ENCODE results near the gene FBXW7.

FBXW7 gene, protein sequence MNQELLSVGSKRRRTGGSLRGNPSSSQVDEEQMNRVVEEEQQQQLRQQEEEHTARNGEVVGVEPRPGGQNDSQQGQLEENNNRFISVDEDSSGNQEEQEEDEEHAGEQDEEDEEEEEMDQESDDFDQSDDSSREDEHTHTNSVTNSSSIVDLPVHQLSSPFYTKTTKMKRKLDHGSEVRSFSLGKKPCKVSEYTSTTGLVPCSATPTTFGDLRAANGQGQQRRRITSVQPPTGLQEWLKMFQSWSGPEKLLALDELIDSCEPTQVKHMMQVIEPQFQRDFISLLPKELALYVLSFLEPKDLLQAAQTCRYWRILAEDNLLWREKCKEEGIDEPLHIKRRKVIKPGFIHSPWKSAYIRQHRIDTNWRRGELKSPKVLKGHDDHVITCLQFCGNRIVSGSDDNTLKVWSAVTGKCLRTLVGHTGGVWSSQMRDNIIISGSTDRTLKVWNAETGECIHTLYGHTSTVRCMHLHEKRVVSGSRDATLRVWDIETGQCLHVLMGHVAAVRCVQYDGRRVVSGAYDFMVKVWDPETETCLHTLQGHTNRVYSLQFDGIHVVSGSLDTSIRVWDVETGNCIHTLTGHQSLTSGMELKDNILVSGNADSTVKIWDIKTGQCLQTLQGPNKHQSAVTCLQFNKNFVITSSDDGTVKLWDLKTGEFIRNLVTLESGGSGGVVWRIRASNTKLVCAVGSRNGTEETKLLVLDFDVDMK

GRCh38 chr4:152535903-152536544 is at the start of gene FBXW7:
TSS of gene FBXW7 (minus strand) at chr4:152536092. CDS start at chr4:152411803, 124,289 bp downstream.
- H3K36me3 ChIP-seq (ENCODE audit: insufficient read depth, low read depth, low read length): peaks cover 16% of the 10 kb centered on the region
- H3K9ac ChIP-seq (ENCODE audit: low read depth, low read length): peak within 1 kb of the TSS; percentile 99

DNA sequence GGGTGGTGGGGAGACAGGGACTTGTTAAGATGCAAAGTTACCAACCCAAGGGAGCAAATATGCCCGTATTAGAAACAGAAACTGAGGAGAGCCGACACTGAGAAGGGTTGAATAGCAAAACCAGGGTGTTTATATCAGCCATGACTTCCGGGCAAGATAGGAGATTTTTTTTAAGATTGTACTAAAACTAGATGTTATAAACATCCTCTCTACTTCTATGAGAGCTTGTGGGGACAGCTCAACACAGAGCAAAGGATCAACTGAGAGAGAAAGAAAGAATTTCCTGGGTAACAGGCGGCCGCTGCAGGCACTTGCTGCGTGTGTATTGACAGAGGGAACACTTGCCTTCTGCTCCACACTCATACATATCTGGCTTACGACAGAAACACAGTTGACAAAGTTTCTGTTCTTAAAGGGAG is 49.1 kb upstream of the FBXW7 start:
- H3K36me3 ChIP-seq (ENCODE audit: insufficient read depth, low read depth, low read length): no peaks in the 10 kb centered on the region
- no peaks in the 10 kb centered on the region for H3K4me1 ChIP-seq (ENCODE audit: insufficient read depth, low read length)
- H3K27ac ChIP-seq (ENCODE audit: low read length): no peak overlapping the region
- no peak overlapping the region for H3K9ac ChIP-seq (ENCODE audit: low read depth, low read length)
- H3K4me3 ChIP-seq (ENCODE audit: low read length): no peak overlapping the region
- peaks cover 8% of the 10 kb centered on the region; the same call in 1 of the 2 replicates for H3K9me3 ChIP-seq (ENCODE audit: insufficient read depth, low read depth, low read length)
- no peaks in the 10 kb centered on the region for H3K27me3 ChIP-seq (ENCODE audit: insufficient read depth, low read length)

More at GRCh38 chr4:152535903-152536544, at the start of gene FBXW7:
- Histone ChIP-seq H3K27me3 (ENCODE audit: insufficient read depth, low read length) (peaks cover 8% of the 10 kb centered on the region; the same call in 1 of the 2 replicates), H3K27ac (ENCODE audit: low read length) (peak within 1 kb of the TSS; percentile 100), H3K4me1 (ENCODE audit: insufficient read depth, low read length) (peaks cover 18% of the 10 kb centered on the region), H3K9me3 (ENCODE audit: insufficient read depth, low read depth, low read length) (no peaks in the 10 kb centered on the region; the same call in 1 of the 2 replicates), H3K4me3 (ENCODE audit: low read length) (peak within 1 kb of the TSS; percentile 92)

GRCh38 chr4:152581536-152582160 is 45.8 kb upstream of the FBXW7 start:
- Histone ChIP-seq H3K36me3 (ENCODE audit: insufficient read depth, low read depth, low read length) (no peaks in the 10 kb centered on the region), H3K27me3 (ENCODE audit: insufficient read depth, low read length) (no peaks in the 10 kb centered on the region), H3K4me3 (ENCODE audit: low read length) (no peak overlapping the region), H3K9ac (ENCODE audit: low read depth, low read length) (no peak overlapping the region), H3K4me1 (ENCODE audit: insufficient read depth, low read length) (no peaks in the 10 kb centered on the region), H3K9me3 (ENCODE audit: insufficient read depth, low read depth, low read length) (no peaks in the 10 kb centered on the region), H3K27ac (ENCODE audit: low read length) (no peak overlapping the region)

DNA sequence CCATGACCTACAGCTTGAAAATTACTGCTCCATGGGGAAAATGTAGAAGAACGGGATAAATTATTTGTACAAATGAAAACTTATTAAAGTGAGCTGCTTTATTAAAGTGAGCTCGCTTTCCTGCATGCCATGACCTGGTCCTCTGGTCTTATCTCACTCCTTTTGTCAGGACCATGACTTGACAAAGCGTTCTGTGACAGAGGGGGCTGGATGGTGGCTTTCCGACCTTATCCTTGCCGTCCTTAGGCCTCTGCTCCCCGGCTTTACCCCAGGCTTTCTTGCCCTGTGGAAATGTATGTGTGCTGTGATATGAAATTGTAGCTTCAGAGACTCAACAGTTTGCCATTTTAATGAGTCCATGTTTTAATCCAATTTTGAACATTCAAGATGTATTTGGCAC is 44.0 kb upstream of the FBXW7 start:
- H3K36me3 ChIP-seq (ENCODE audit: insufficient read depth, low read depth, low read length): no peaks in the 10 kb centered on the region

GRCh38 chr4:152579107-152579764 is 43.3 kb upstream of the FBXW7 start:
- H3K36me3 ChIP-seq (ENCODE audit: insufficient read depth, low read depth, low read length): no peaks in the 10 kb centered on the region
- H3K9ac ChIP-seq (ENCODE audit: low read depth, low read length): no peak overlapping the region
- H3K4me3 ChIP-seq (ENCODE audit: low read length): no peak overlapping the region
- H3K27me3 ChIP-seq (ENCODE audit: insufficient read depth, low read length): no peaks in the 10 kb centered on the region
- H3K27ac ChIP-seq (ENCODE audit: low read length): no peak overlapping the region
- no peaks in the 10 kb centered on the region for H3K4me1 ChIP-seq (ENCODE audit: insufficient read depth, low read length)
- no peaks in the 10 kb centered on the region for H3K9me3 ChIP-seq (ENCODE audit: insufficient read depth, low read depth, low read length)

More for the DNA sequence above, 44.0 kb upstream of the FBXW7 start:
- no peaks in the 10 kb centered on the region for H3K27me3 ChIP-seq (ENCODE audit: insufficient read depth, low read length)
- no peak overlapping the region for H3K27ac ChIP-seq (ENCODE audit: low read length)
- no peaks in the 10 kb centered on the region for H3K9me3 ChIP-seq (ENCODE audit: insufficient read depth, low read depth, low read length)
- no peaks in the 10 kb centered on the region for H3K4me1 ChIP-seq (ENCODE audit: insufficient read depth, low read length)
- no peak overlapping the region for H3K4me3 ChIP-seq (ENCODE audit: low read length)
- H3K9ac ChIP-seq (ENCODE audit: low read depth, low read length): no peak overlapping the region

DNA sequence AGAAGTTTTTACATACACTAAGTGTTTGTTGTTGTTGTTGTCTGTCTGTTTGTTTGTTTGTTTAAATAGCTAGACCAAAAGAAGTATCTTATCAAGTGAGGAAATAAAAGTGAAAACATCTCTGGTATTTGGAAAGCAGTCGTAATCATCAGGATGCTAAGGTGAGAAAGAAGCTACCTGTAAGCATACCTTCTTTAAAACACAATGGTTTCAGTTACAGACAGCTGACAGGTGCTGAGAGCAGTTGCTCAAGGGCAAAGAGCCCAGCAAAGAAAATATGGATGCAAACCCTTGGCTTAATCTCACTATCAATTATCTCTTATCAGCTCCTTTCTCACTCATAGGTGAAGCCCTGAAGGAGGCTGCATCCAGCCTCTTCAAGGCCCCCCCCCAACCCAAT is 42.8 kb upstream of the FBXW7 start:
- Histone ChIP-seq H3K4me3 (ENCODE audit: low read length) (no peak overlapping the region), H3K27ac (ENCODE audit: low read length) (no peak overlapping the region), H3K36me3 (ENCODE audit: insufficient read depth, low read depth, low read length) (no peaks in the 10 kb centered on the region), H3K9me3 (ENCODE audit: insufficient read depth, low read depth, low read length) (no peaks in the 10 kb centered on the region), H3K27me3 (ENCODE audit: insufficient read depth, low read length) (no peaks in the 10 kb centered on the region), H3K4me1 (ENCODE audit: insufficient read depth, low read length) (no peaks in the 10 kb centered on the region), H3K9ac (ENCODE audit: low read depth, low read length) (no peak overlapping the region)

GRCh38 chr4:152577708-152578396 is 42.0 kb upstream of the FBXW7 start:
- no peaks in the 10 kb centered on the region for H3K36me3 ChIP-seq (ENCODE audit: insufficient read depth, low read depth, low read length)
- H3K4me1 ChIP-seq (ENCODE audit: insufficient read depth, low read length): no peaks in the 10 kb centered on the region
- no peak overlapping the region for H3K9ac ChIP-seq (ENCODE audit: low read depth, low read length)
- no peak overlapping the region for H3K4me3 ChIP-seq (ENCODE audit: low read length)
- no peaks in the 10 kb centered on the region for H3K27me3 ChIP-seq (ENCODE audit: insufficient read depth, low read length)
- no peaks in the 10 kb centered on the region for H3K9me3 ChIP-seq (ENCODE audit: insufficient read depth, low read depth, low read length)
- no peak overlapping the region for H3K27ac ChIP-seq (ENCODE audit: low read length)

DNA sequence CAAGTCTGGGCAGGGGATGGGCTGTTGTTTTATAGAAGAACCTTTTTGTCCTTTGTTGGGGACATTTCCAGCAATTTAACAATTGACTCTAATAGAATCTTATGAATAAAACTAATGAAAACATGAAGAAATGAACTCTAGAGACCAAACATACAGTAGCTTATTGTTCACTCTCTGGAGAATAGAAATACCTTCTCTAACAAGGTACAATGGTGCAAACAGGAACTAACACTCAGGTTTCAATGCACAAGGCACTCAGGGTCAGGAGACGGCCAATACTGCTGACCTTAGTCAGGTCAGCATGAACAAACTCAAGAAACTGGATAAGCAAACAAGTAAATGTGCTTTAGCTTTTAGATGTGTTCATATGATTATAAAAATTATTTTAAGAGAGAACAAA is 39.6 kb upstream of the FBXW7 start:
- H3K9me3 ChIP-seq (ENCODE audit: insufficient read depth, low read depth, low read length): no peaks in the 10 kb centered on the region
- H3K4me3 ChIP-seq (ENCODE audit: low read length): no peak overlapping the region
- H3K36me3 ChIP-seq (ENCODE audit: insufficient read depth, low read depth, low read length): no peaks in the 10 kb centered on the region
- no peaks in the 10 kb centered on the region for H3K27me3 ChIP-seq (ENCODE audit: insufficient read depth, low read length)
- H3K9ac ChIP-seq (ENCODE audit: low read depth, low read length): no peak overlapping the region
- no peak overlapping the region for H3K27ac ChIP-seq (ENCODE audit: low read length)
- no peaks in the 10 kb centered on the region for H3K4me1 ChIP-seq (ENCODE audit: insufficient read depth, low read length)

GRCh38 chr4:152573861-152574260 is 38.0 kb upstream of the FBXW7 start:
- no peak overlapping the region for H3K9ac ChIP-seq (ENCODE audit: low read depth, low read length)
- no peaks in the 10 kb centered on the region for H3K4me1 ChIP-seq (ENCODE audit: insufficient read depth, low read length)
- no peaks in the 10 kb centered on the region for H3K36me3 ChIP-seq (ENCODE audit: insufficient read depth, low read depth, low read length)
- no peak overlapping the region for H3K27ac ChIP-seq (ENCODE audit: low read length)
- no peaks in the 10 kb centered on the region for H3K27me3 ChIP-seq (ENCODE audit: insufficient read depth, low read length)
- no peaks in the 10 kb centered on the region for H3K9me3 ChIP-seq (ENCODE audit: insufficient read depth, low read depth, low read length)
- H3K4me3 ChIP-seq (ENCODE audit: low read length): no peak overlapping the region

DNA sequence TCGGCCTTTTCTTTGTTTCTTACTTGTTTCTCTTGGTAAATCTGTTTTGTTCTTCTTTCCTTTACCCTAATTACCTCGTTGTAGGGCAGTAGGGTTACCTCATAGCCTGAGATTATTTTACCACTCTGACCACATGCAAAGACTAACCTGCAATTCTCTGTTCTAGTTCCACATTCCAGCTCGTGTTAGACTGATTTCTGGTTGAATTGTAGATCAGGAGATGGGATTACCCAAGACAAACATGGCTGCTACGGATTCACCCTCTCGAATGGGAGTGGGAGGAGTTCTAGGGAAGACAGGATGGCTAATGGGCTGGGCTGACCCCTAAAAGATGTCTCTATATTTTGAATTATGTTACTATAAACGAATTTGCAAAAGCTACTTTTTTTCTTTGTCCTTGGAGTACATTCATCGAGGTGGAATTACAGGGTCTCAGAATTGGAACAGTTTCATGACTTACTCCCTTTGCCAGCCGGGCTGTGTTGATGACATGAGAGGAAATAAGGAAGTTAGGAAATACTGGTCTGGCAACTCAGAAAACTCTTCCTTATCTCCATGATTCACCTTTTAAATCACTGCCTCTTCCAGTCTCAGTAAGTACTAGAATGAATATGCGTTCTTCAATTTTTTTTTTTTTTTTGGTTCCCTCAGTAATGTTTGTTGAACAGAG is 36.7 kb upstream of the FBXW7 start:
- no peak overlapping the region for H3K4me3 ChIP-seq (ENCODE audit: low read length)
- H3K27me3 ChIP-seq (ENCODE audit: insufficient read depth, low read length): no peaks in the 10 kb centered on the region
- H3K9ac ChIP-seq (ENCODE audit: low read depth, low read length): no peak overlapping the region
- H3K9me3 ChIP-seq (ENCODE audit: insufficient read depth, low read depth, low read length): no peaks in the 10 kb centered on the region
- H3K4me1 ChIP-seq (ENCODE audit: insufficient read depth, low read length): no peaks in the 10 kb centered on the region
- H3K27ac ChIP-seq (ENCODE audit: low read length): no peak overlapping the region
- no peaks in the 10 kb centered on the region for H3K36me3 ChIP-seq (ENCODE audit: insufficient read depth, low read depth, low read length)
